ENCODE results near the gene TARS3. TPM values are rescaled to one million over a fixed set of nuclear protein-coding genes. Genes with fewer than 3 reads are reported as not detected.

The TARS3 gene
- total RNA-seq, 1 donor from 2014 or later = 13.0 TPM

- ATAC-seq (ENCODE audit: low read depth) = no peak
- intact Hi-C loops (cut with micrococcal nuclease) = no loop called here
- no peak for DNase-seq
- Mint-ChIP-seq H3K9me3 (peaks cover 6% of the 10 kb centered on the region), H3K4me1 (peaks cover 13% of the 10 kb centered on the region), H3K4me3 (no peak overlapping the region), H3K27me3 (no peaks in the 10 kb centered on the region), H3K27ac (no peak overlapping the region), H3K36me3 (ENCODE audit: low read depth) (peaks cover 51% of the 10 kb centered on the region)
- no peak for TF ChIP-seq CTCF (IDR thresholded peaks at IDR 0.05)
- ChIA-PET CTCF (no interaction called here), POLR2A (no interaction called here)
These were observed 99.1 kb downstream of the TARS3 start for GRCh38 chr15:101625184-101625583.

GRCh38 chr15:101623367-101624304 is 100.6 kb downstream of the TARS3 start:
- no peaks in the 10 kb centered on the region for H3K27me3 Mint-ChIP-seq
- H3K9me3 Mint-ChIP-seq = peaks cover 6% of the 10 kb centered on the region
- no peak overlapping the region for H3K4me3 Mint-ChIP-seq
- H3K4me1 Mint-ChIP-seq = peaks cover 13% of the 10 kb centered on the region
- ChIA-PET CTCF (no interaction called here), POLR2A (no interaction called here)
- DNase-seq = no peak
- H3K27ac Mint-ChIP-seq = no peak overlapping the region
- no peak for ATAC-seq (ENCODE audit: low read depth)
- intact Hi-C loops (cut with micrococcal nuclease) = no loop called here
- peaks cover 52% of the 10 kb centered on the region for H3K36me3 Mint-ChIP-seq (ENCODE audit: low read depth)
- no peak for TF ChIP-seq CTCF (IDR thresholded peaks at IDR 0.05)

- Mint-ChIP-seq H3K9me3 (peaks cover 6% of the 10 kb centered on the region), H3K27ac (no peak overlapping the region), H3K4me1 (peaks cover 13% of the 10 kb centered on the region), H3K27me3 (no peaks in the 10 kb centered on the region), H3K36me3 (ENCODE audit: low read depth) (peaks cover 54% of the 10 kb centered on the region), H3K4me3 (no peak overlapping the region)
- TF ChIP-seq CTCF (IDR thresholded peaks at IDR 0.05) = no peak
- DNase-seq (no peak), ATAC-seq (ENCODE audit: low read depth) (no peak)
- intact Hi-C loops (cut with micrococcal nuclease) = no loop called here
- POLR2A ChIA-PET = no interaction called here
- CTCF ChIA-PET = no interaction called here
These were observed 102.3 kb downstream of the TARS3 start for GRCh38 chr15:101621961-101622360.

GRCh38 chr15:101620671-101621070 is 103.6 kb downstream of the TARS3 start:
- ChIA-PET POLR2A (no interaction called here), CTCF (no interaction called here)
- Mint-ChIP-seq H3K27ac (no peak overlapping the region), H3K27me3 (no peaks in the 10 kb centered on the region), H3K4me3 (no peak overlapping the region), H3K4me1 (peaks cover 13% of the 10 kb centered on the region), H3K36me3 (ENCODE audit: low read depth) (peaks cover 48% of the 10 kb centered on the region), H3K9me3 (peaks cover 6% of the 10 kb centered on the region)
- intact Hi-C loops (cut with micrococcal nuclease) = no loop called here
- DNase-seq (no peak), ATAC-seq (ENCODE audit: low read depth) (no peak)
- TF ChIP-seq CTCF (IDR thresholded peaks at IDR 0.05) = no peak

- DNase-seq (no peak), ATAC-seq (ENCODE audit: low read depth) (no peak)
- Mint-ChIP-seq H3K4me3 (no peak overlapping the region), H3K9me3 (peaks cover 6% of the 10 kb centered on the region), H3K4me1 (peaks cover 9% of the 10 kb centered on the region), H3K36me3 (ENCODE audit: low read depth) (peaks cover 40% of the 10 kb centered on the region), H3K27me3 (no peaks in the 10 kb centered on the region), H3K27ac (no peak overlapping the region)
- ChIA-PET CTCF (no interaction called here), POLR2A (no interaction called here)
- intact Hi-C loops (cut with micrococcal nuclease) = no loop called here
- no peak for TF ChIP-seq CTCF (IDR thresholded peaks at IDR 0.05)
These were observed 104.7 kb downstream of the TARS3 start for GRCh38 chr15:101619615-101619865.
